Retinal pigment epithelial cell (primary cell): ENCODE measurements around the gene ST3GAL4.

Experiments used
- DNase-seq: peaks from one replicate; pipeline ENCODE4 v3.0.0-alpha.2; 2010; ENCODE audit warnings: low read depth
- H3K4me3 ChIP-seq: 2 replicates; pipeline ENCODE4 v1.5.1; 2011; ENCODE audit warnings: mild to moderate bottlenecking, low read length, control low read depth, moderate library complexity
- TF ChIP-seq, protein P1 (sequence below): conservative IDR thresholded peaks from 2 replicates; pipeline ENCODE4 v1.5.1; 2011; ENCODE audit warnings: low read depth, low read length, control low read depth, inconsistent platforms

ST3GAL4 gene

DNA sequence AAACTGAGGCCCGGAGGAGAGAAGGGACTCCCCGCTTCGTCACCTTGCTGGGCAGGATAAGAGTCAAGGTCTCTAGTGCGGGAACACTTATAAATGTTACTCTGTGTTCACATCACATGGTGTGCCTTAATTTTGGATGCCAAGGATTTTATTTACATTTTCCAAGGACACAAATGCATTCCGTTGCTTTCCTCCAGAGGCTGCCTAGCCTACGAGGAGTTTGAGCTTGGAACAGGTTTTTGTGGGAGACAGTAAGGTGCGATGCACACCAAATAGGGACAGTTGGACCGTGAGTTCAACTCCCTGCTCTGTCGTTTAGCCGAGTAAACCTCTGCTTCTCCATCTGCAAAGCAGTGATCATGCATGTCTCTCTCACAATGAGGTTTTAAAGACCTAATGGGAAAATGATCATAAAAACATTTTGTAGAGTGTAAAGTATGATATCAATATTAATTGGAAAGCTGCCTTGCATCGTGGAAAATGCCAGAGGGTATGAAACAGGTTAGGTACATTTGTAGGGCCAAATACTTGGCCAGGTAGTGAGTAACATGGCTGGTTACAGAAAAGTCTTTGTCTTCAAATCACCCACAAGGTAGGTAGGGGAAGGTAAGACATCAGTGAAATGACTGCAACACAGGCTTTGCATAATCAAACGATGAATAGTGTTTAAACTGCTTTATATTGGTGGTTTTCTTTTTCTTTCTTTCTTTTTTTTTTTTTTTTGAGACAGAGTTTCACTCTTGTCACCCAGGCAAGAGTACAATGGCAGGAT lies 61.8 kb downstream of the ST3GAL4 start:
- peak overlapping the region; percentile 15 for H3K4me3 ChIP-seq
- TF ChIP-seq, protein P1, sequence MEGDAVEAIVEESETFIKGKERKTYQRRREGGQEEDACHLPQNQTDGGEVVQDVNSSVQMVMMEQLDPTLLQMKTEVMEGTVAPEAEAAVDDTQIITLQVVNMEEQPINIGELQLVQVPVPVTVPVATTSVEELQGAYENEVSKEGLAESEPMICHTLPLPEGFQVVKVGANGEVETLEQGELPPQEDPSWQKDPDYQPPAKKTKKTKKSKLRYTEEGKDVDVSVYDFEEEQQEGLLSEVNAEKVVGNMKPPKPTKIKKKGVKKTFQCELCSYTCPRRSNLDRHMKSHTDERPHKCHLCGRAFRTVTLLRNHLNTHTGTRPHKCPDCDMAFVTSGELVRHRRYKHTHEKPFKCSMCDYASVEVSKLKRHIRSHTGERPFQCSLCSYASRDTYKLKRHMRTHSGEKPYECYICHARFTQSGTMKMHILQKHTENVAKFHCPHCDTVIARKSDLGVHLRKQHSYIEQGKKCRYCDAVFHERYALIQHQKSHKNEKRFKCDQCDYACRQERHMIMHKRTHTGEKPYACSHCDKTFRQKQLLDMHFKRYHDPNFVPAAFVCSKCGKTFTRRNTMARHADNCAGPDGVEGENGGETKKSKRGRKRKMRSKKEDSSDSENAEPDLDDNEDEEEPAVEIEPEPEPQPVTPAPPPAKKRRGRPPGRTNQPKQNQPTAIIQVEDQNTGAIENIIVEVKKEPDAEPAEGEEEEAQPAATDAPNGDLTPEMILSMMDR, result no peak
- DNase-seq, result no peak

DNA sequence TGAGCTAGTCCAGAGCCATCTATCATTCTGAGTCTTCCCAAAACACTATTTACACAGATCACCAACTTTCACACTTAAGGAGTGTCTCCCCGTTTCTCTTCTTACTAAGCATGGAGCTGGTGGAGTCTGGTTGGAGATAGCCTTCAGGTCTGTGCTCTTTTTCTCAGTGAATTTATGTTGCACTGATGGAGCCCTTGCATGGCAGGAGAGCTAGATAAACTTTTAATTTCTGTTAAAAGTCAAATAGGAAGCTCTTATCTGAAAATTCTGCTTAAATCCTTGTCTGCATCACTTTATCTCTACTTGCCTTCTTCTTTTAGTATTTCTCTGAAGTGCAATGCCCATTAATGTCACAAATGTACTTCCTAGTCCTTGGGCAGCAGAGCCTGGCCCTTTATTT lies 63.4 kb downstream of the ST3GAL4 start:
- H3K4me3 ChIP-seq, result no peak overlapping the region
- TF ChIP-seq, protein P1, result no peak
- no peak for DNase-seq

DNA sequence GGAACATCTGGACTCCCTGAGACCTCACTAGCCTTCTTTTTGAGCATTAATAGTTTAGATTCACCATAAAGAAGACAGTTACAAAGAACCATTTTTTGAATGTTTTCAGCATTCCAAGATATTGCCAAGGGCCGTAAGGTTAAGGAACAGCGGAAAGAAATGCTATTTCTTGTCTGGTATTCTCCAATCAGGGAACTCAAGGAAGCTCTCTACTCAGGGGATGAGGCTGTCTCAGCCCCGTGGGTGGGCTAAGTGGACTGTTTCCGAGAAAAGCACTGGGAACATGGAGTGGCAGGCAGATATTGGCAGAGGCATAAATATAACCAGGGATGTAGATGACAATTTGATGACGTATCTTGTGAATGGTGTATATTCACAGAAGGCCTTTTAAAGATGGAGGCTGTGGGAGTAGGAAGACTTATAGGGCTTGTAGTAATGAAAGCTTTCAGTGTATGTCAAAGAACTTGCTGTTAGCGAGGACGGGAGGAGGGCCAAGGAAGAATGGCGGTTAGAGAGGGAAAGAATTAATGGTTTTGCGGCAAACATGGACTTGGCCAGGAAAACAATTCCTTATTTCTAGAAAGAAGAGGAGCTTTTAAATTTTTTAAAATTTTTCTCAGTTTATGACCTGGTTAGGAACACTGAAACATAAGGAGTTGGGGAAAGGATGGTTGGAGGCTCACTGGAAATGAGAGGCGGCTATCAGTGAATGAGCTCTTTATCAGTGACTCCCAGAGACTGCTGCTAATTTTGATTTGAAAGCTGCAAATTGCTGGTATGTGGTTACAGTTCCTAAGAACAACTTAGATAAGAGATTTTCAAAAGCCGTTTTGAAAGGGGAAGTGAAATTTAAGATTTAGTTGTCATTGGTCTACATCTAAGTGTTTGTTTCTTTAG lies 64.6 kb downstream of the ST3GAL4 start:
- no peak for DNase-seq
- TF ChIP-seq, protein P1, result no peak
- no peak overlapping the region for H3K4me3 ChIP-seq

DNA sequence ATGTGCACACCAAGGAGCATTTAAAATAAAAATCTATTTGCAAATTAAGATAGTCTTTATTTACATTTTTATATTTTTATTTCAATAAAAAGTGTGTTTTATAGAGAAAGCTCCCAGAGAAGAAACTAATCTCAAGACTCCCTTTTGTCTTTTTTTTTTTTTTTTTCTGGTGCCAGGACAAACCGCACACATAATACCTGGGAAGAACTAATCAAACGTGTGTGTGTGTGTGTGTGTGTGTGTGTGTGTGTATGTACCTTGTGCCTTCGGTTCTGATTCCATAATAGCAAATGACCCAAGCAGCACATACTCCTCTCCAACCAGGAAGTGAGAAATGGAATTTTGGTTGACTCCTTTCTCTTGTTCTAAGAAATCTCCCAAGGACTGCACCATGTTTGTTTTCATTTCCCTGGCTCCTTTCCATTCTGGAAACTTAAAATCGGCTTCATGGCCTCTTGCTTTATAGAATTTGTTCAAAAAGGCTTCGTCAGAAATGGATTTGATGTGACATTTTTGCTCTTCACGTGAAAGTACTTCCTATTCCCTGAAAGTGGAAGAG lies 65.3 kb downstream of the ST3GAL4 start:
- DNase-seq, result no peak
- TF ChIP-seq, protein P1, result no peak
- no peak overlapping the region for H3K4me3 ChIP-seq

DNA sequence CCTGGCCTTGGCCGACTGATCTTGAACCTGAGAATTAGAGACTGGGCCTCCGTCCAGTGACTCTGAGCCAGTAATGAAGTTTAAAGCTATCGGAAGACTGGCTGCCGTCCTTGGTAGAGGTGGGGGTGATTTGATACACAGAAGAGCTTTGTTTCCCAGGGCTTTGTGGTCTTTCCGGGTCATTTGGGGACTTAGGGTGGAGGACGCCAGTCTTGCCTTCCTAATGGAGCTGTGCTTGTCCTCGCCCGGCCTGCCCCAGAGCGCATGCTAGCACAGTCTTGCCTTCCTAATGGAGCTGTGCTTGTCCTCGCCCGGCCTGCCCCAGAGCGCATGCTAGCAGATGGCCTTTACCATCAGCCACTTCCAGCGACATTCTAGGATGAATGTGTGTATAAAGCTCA lies 65.8 kb downstream of the ST3GAL4 start:
- H3K4me3 ChIP-seq, result no peak overlapping the region
- no peak for DNase-seq
- TF ChIP-seq, protein P1, result no peak

DNA sequence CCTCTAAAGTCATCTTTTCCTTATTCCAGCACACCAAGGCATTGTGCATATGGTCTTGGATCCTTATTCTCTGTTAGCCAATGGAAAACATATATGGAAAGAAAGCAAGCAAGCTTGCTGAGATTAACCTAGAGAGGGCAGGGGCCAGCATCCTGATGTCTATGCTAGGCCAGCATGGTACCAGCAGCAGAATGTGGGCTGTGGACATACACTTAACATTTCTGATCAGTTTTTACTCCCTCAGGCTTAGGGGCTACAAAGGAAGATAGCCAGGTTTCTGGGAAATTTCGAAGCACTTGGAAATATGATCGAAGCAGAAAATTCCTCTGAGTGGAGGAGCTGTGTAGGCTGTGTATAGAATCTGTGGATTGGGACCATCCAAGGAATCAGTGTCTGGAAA lies 67.0 kb downstream of the ST3GAL4 start:
- H3K4me3 ChIP-seq, result no peak overlapping the region
- TF ChIP-seq, protein P1, result no peak
- no peak for DNase-seq
